HG03469 (cell line): ENCODE results near the gene TBC1D1.

Experiments
- ATAC-seq: cut with Tn5 transposase; IDR thresholded peaks from one replicate; pipeline ENCODE4 v1.9.1; 2021; ENCODE audit warnings: mild to moderate bottlenecking, moderate library complexity, moderate number of reproducible peaks; ENCODE audit not compliant: unreplicated experiment

Gene TBC1D1

GRCh38 chr4:37884855-37885487 lies 5.9 kb upstream of the TBC1D1 start:
- ATAC-seq: no peak

GRCh38 chr4:37885496-37885895 lies 5.4 kb upstream of the TBC1D1 start:
- no peak for ATAC-seq

GRCh38 chr4:37889849-37890800 lies 759 bp upstream of the TBC1D1 start:
- no peak for ATAC-seq

GRCh38 chr4:37891260-37892159 lies 626 bp downstream of the TBC1D1 start:
- peak; percentile 70 for ATAC-seq

- peak; percentile 41 for ATAC-seq
Measured at GRCh38 chr4:37892641-37893040, 1.8 kb downstream of the TBC1D1 start.

GRCh38 chr4:37893164-37893563 lies 2.3 kb downstream of the TBC1D1 start:
- ATAC-seq: no peak

- no peak for ATAC-seq
Measured at GRCh38 chr4:37895271-37895670, 4.4 kb downstream of the TBC1D1 start.

GRCh38 chr4:37896206-37896860 lies 5.4 kb downstream of the TBC1D1 start:
- no peak for ATAC-seq

GRCh38 chr4:37902212-37902611 lies 11.3 kb downstream of the TBC1D1 start:
- ATAC-seq: no peak

- no peak for ATAC-seq
Measured at GRCh38 chr4:37902738-37903693, 12.1 kb downstream of the TBC1D1 start.

GRCh38 chr4:37903901-37904300 lies 13.0 kb downstream of the TBC1D1 start:
- ATAC-seq: no peak

- no peak for ATAC-seq
Measured at GRCh38 chr4:37904824-37905223, 13.9 kb downstream of the TBC1D1 start.

- no peak for ATAC-seq
Measured at GRCh38 chr4:37905533-37906169, 14.8 kb downstream of the TBC1D1 start.

- no peak for ATAC-seq
Measured at GRCh38 chr4:37908488-37909331, 17.8 kb downstream of the TBC1D1 start.

- ATAC-seq: no peak
Measured at GRCh38 chr4:37909332-37910090, 18.6 kb downstream of the TBC1D1 start.

GRCh38 chr4:37910091-37910486 lies 19.2 kb downstream of the TBC1D1 start:
- ATAC-seq: no peak

- no peak for ATAC-seq
Measured at GRCh38 chr4:37914539-37914938, 23.7 kb downstream of the TBC1D1 start.
